ENCODE measurements around the gene OXCT1. TPM values are rescaled to one million over a fixed set of nuclear protein-coding genes. Genes with fewer than 3 reads are reported as not detected.

The OXCT1 gene
- total and polyA plus RNA-seq, 2 of the 13 experiments (the other 11 are each of a cell fraction or from before 2014, with no cell fraction given): 0.92 to 4.7 TPM

DNA sequence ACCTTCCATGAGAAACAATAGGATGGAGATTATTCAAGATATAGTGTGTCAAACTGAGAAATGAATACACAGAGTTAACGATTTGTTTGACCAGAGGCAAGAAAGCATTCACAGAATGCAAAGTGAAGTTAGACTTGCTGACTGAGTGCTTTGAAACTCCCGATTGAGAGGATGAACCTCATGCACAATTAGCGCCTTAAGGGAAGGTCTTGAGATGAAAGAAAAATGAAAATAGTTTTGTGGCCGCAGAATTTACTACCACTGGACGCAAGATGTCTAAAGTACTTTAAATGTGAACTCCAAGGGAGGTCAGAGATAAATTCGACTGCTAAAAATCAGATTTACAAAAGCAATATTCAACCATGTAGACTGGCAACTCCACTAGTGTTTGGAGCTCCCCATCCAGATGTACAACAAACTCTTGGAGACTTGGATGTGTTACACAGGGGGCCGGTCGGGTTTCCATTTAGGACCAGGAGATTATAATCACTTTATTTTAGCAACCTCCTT is 33.2 kb upstream of the OXCT1 start:
- peak overlapping the region; percentile 79 for H3K4me2 ChIP-seq (ENCODE audit: low read depth, low read length)
- ChIA-PET CTCF (ENCODE audit: low intra/inter-chr PET ratio, low total read pairs) (no interaction called here), POLR2A (interaction anchor here (0.7 to 2.9 kb wide), 13 partner anchors 8 to 1217 kb away, joined by 3 to 81 read pairs (median 7); partner anchors contain the start of genes FBXO4, RPL37, SELENOP and ZNF131)
- peaks cover 31% of the 10 kb centered on the region for H3K4me1 ChIP-seq (ENCODE audit: insufficient read depth, low read length)
- H3K27ac ChIP-seq (ENCODE audit: extremely low read length, insufficient read depth, low read length): peak overlapping the region; percentile 58
- in situ Hi-C loops (cut with HindIII; ENCODE audit: extremely low pct_ligation_motif_present, low pct_unique_long_range_greater_than_20kb) (no loop called here), intact Hi-C loops (cut with micrococcal nuclease; ENCODE audit: unreplicated experiment) (no loop called here)
- peak overlapping the region; percentile 54 to 61 (median 59) for H3K4me3 ChIP-seq (replicated peaks in 1 of 3; ENCODE audit: insufficient read depth in 1 of 3, low read depth in 2 of 3, low read length in 3 of 3)
- TSS peak; percentile 100 for BruUV-seq (replicated peaks)
- ATAC-seq: no peak
- no peaks in the 10 kb centered on the region for H3K9me3 ChIP-seq (ENCODE audit: low read length)
- peak overlapping the region; percentile 66 for H3K9ac ChIP-seq (ENCODE audit: insufficient read depth, low read depth, low read length)
- WGBS (ENCODE audit: low lambda C conversion rate): 23% methylated on average over 8 of the region's 8 CpGs
- H3K36me3 ChIP-seq (replicated peaks in 1 of 2; ENCODE audit: control insufficient read depth in 1 of 2, insufficient read depth in 2 of 2, low read length in 2 of 2): peaks cover under 1 to 14% of the 10 kb centered on the region in 2 experiments; a peak in 2 of 5 replicates
- H4K20me1 ChIP-seq (ENCODE audit: insufficient read depth, low read length): no peaks in the 10 kb centered on the region
- FAIRE-seq: no peak
- peaks cover 28% of the 10 kb centered on the region for H3K79me2 ChIP-seq (ENCODE audit: insufficient read depth, low read length)
- TF ChIP-seq MXI1 (IDR thresholded peaks at IDR 0.05; ENCODE audit: borderline replicate concordance, low read depth, low read length) (no peak), ZSCAN9 (CRISPR knock-in tag; IDR thresholded peaks at IDR 0.05; ENCODE audit: borderline replicate concordance) (no peak), THYN1 (CRISPR knock-in tag; IDR thresholded peaks at IDR 0.05; ENCODE audit: borderline replicate concordance, low read depth) (0 out of 2 replicates have a peak, but pooled peaks have one; percentile 53), SMARCC2 (IDR thresholded peaks at IDR 0.05) (no peak), PRMT3 (CRISPR knock-in tag; IDR thresholded peaks at IDR 0.05; ENCODE audit: borderline replicate concordance, low read depth) (no peak)
- TF ChIP-seq, protein P1, sequence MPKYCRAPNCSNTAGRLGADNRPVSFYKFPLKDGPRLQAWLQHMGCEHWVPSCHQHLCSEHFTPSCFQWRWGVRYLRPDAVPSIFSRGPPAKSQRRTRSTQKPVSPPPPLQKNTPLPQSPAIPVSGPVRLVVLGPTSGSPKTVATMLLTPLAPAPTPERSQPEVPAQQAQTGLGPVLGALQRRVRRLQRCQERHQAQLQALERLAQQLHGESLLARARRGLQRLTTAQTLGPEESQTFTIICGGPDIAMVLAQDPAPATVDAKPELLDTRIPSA (CRISPR knock-in tag; IDR thresholded peaks at IDR 0.05; ENCODE audit: borderline replicate concordance): no peak
- H3K27me3 ChIP-seq (ENCODE audit: control insufficient read depth in 1 of 2, insufficient read depth in 2 of 2, low read length in 2 of 2): no peaks in the 10 kb centered on the region; a peak in 1 of 5 replicates
- no peak for DNase-seq (ENCODE audit: low spot score)
- peak overlapping the region; percentile 42 for H2AFZ ChIP-seq (ENCODE audit: low read length)

- CTCF ChIA-PET (ENCODE audit: low intra/inter-chr PET ratio, low total read pairs): no interaction called here
- no peaks in the 10 kb centered on the region for H3K9me3 ChIP-seq (ENCODE audit: low read length)
- intact Hi-C loops (cut with micrococcal nuclease; ENCODE audit: unreplicated experiment): no loop called here
- no peak for TF ChIP-seq ZNF766 (CRISPR knock-in tag; IDR thresholded peaks at IDR 0.05; ENCODE audit: borderline replicate concordance)
- no peak for TF ChIP-seq MBD4 (IDR thresholded peaks at IDR 0.05; ENCODE audit: borderline replicate concordance, low read length)
- no peak for TF ChIP-seq ATF7 (IDR thresholded peaks at IDR 0.05)
- TF ChIP-seq ATF7 (CRISPR knock-in tag; IDR thresholded peaks at IDR 0.05): no peak
- TF ChIP-seq IKZF5 (CRISPR knock-in tag; IDR thresholded peaks at IDR 0.05): no peak
- ATAC-seq (no peak), DNase-seq (ENCODE audit: low spot score) (no peak), FAIRE-seq (no peak)
- no peaks in the 10 kb centered on the region for H3K79me2 ChIP-seq (ENCODE audit: insufficient read depth, low read length)
- in situ Hi-C loops (cut with HindIII; ENCODE audit: extremely low pct_ligation_motif_present, low pct_unique_long_range_greater_than_20kb): no loop called here
- H3K4me3 ChIP-seq (replicated peaks in 1 of 3; ENCODE audit: insufficient read depth in 1 of 3, low read depth in 2 of 3, low read length in 3 of 3): no peak overlapping the region
- no peaks in the 10 kb centered on the region for H3K27me3 ChIP-seq (ENCODE audit: control insufficient read depth in 1 of 2, insufficient read depth in 2 of 2, low read length in 2 of 2)
- no peaks in the 10 kb centered on the region for H4K20me1 ChIP-seq (ENCODE audit: insufficient read depth, low read length)
- no peaks in the 10 kb centered on the region for H3K4me1 ChIP-seq (ENCODE audit: insufficient read depth, low read length)
- no peak overlapping the region for H3K4me2 ChIP-seq (ENCODE audit: low read depth, low read length)
- H2AFZ ChIP-seq (ENCODE audit: low read length): no peak overlapping the region
- 2% methylated on average over 2 of the region's 2 CpGs for WGBS (ENCODE audit: low lambda C conversion rate)
- POLR2A ChIA-PET: interaction anchor here (1.5 kb wide), 1 partner anchor 8 kb away, joined by 8 read pairs; the partner anchor contains the start of gene RIMOC1
- BruUV-seq (replicated peaks): no TSS peak
- no peak overlapping the region for H3K9ac ChIP-seq (ENCODE audit: insufficient read depth, low read depth, low read length)
- H3K27ac ChIP-seq (ENCODE audit: extremely low read length, insufficient read depth, low read length): no peak overlapping the region
- no peaks in the 10 kb centered on the region for H3K36me3 ChIP-seq (replicated peaks in 1 of 2; ENCODE audit: control insufficient read depth in 1 of 2, insufficient read depth in 2 of 2, low read length in 2 of 2)
Observed at GRCh38 chr5:41896230-41896629, 26.0 kb upstream of the OXCT1 start.
